Gastroesophageal sphincter (tissue), 4 donors: ENCODE results near the gene MTG2. TPM values are rescaled to one million over a fixed set of nuclear protein-coding genes. Genes with fewer than 3 reads are reported as not detected.

Experiments
- ATAC-seq: fragments of 150-250 bp; one replicate; pipeline ENCODE4 v1.9.1; 2016; ENCODE audit warnings: mild to moderate bottlenecking, moderate library complexity
- H3K27ac ChIP-seq, 4 donors: fragments of 200-600 bp; sonication (generic) in 3 of 4; 1 replicate in 3 of 4; 2 replicates in 1 of 4; pipeline ENCODE4 v1.5.1; 2016 to 2019
- H3K27me3 ChIP-seq: fragments of 200-600 bp; sonication (generic); one replicate; pipeline ENCODE4 v1.5.1; 2019
- H3K36me3 ChIP-seq, 2 donors: fragments of 200-600 bp; sonication (generic); one replicate each; pipeline ENCODE4 v1.5.1; 2019; ENCODE audit warnings: control low read depth in 1 of 2
- H3K4me1 ChIP-seq, 3 donors: fragments of 200-600 bp; sonication (generic); 1 replicate in 2 of 3; 2 replicates in 1 of 3; pipeline ENCODE4 v1.5.1; 2016 to 2019; ENCODE audit warnings: control low read depth in 2 of 3
- H3K4me3 ChIP-seq, 2 donors: fragments of 200-600 bp; sonication (generic); one replicate each; pipeline ENCODE4 v1.5.1; 2019; ENCODE audit warnings: mild to moderate bottlenecking in 1 of 2, moderate library complexity in 1 of 2
- H3K9me3 ChIP-seq, 3 donors: fragments of 200-600 bp; sonication (generic); one replicate each; pipeline ENCODE4 v1.5.1; 2017 to 2019; ENCODE audit warnings: control low read depth in 2 of 3
- CTCF ChIP-seq, 4 experiments: fragments of 200-600 bp in 2 of 4; fragments of 450-650 bp in 2 of 4; sonication (generic) in 1 of 4; IDR thresholded peaks; one replicate each; pipeline ENCODE4 v1.5.1; 2017 to 2019; ENCODE audit warnings: antibody characterized with exemption in 4 of 4, mild to moderate bottlenecking in 2 of 4, moderate library complexity in 2 of 4
- EP300 ChIP-seq: sonication (generic); formaldehyde crosslinking; IDR thresholded peaks from one replicate; pipeline ENCODE4 v1.6.1; 2017; ENCODE audit warnings: antibody characterized with exemption, mild to moderate bottlenecking
- POLR2A ChIP-seq, 2 donors: fragments of 450-650 bp; IDR thresholded peaks; one replicate each; pipeline ENCODE4 v1.6.1; 2017; ENCODE audit warnings: antibody characterized with exemption in 2 of 2, mild to moderate bottlenecking in 2 of 2, moderate library complexity in 1 of 2
- POLR2AphosphoS5 ChIP-seq: sonication (generic); formaldehyde crosslinking; IDR thresholded peaks from one replicate; pipeline ENCODE4 v1.6.1; 2017; ENCODE audit warnings: antibody characterized with exemption
- WGBS, 2 donors: methylation state at CpG; one replicate each; pipeline ENCODE4 v1.1.5; 2018; ENCODE audit warnings: low coverage in 1 of 2; 5-methylcytosine and 5-hydroxymethylcytosine counted together
- total RNA-seq, 4 donors: library from RNA; depleted of rRNA; stranded (reverse); fragments of >200 nt; gene quantifications; one replicate each; pipeline ENCODE4 v1.1.0, GENCODE V29; 2016

MTG2 gene
- total RNA-seq, 4 donors from 2014 or later: 23.7 to 31.3 (median 30.2) TPM

- H3K36me3 ChIP-seq: no peaks in the 10 kb centered on the region
- no peak for ATAC-seq
- 100% methylated on average over 1 of the region's 4 CpGs; no CpG with 5 or more reads in 1 of the 2 donors for WGBS, 2 donors
- no peaks in the 10 kb centered on the region for H3K9me3 ChIP-seq
- TF ChIP-seq CTCF (IDR thresholded peaks at IDR 0.05) (no peak), POLR2AphosphoS5 (no peak), POLR2A (IDR thresholded peaks at IDR 0.05) (no peak), EP300 (no peak)
- peaks cover 54% of the 10 kb centered on the region for H3K27me3 ChIP-seq
- H3K27ac ChIP-seq: no peak overlapping the region
- peaks cover 0 to 10% (median 3%) of the 10 kb centered on the region in 3 donors for H3K4me1 ChIP-seq
- H3K4me3 ChIP-seq: no peak overlapping the region
Measured at GRCh38 chr20:62233684-62234083, 50.9 kb downstream of the MTG2 start.

GRCh38 chr20:62234339-62234738 lies 51.5 kb downstream of the MTG2 start:
- WGBS, 2 donors: no CpG with 5 or more reads among the region's 5 CpGs
- no peak for TF ChIP-seq CTCF (IDR thresholded peaks at IDR 0.05)
- no peak for TF ChIP-seq EP300
- no peak for TF ChIP-seq POLR2A (IDR thresholded peaks at IDR 0.05)
- TF ChIP-seq POLR2AphosphoS5: no peak

GRCh38 chr20:62235001-62235776 lies 52.4 kb downstream of the MTG2 start:
- 60% methylated on average over 2 of the region's 16 CpGs; no CpG with 5 or more reads in 1 of the 2 donors for WGBS, 2 donors
- ATAC-seq: no peak
- Histone ChIP-seq H3K27ac (no peak overlapping the region), H3K9me3 (no peaks in the 10 kb centered on the region), H3K4me1 (peaks cover 0 to 25% (median 9%) of the 10 kb centered on the region in 3 donors), H3K36me3 (no peaks in the 10 kb centered on the region), H3K4me3 (no peak overlapping the region), H3K27me3 (peaks cover 44% of the 10 kb centered on the region)
- TF ChIP-seq POLR2A (IDR thresholded peaks at IDR 0.05): no peak
- TF ChIP-seq EP300: no peak
- TF ChIP-seq POLR2AphosphoS5: no peak
- no peak for TF ChIP-seq CTCF (IDR thresholded peaks at IDR 0.05)

More at GRCh38 chr20:62234339-62234738, 51.5 kb downstream of the MTG2 start:
- no peak for ATAC-seq
- H3K9me3 ChIP-seq: no peaks in the 10 kb centered on the region
- H3K36me3 ChIP-seq: no peaks in the 10 kb centered on the region
- H3K27me3 ChIP-seq: peaks cover 48% of the 10 kb centered on the region
- no peak overlapping the region for H3K27ac ChIP-seq
- peaks cover 0 to 17% (median 5%) of the 10 kb centered on the region in 3 donors for H3K4me1 ChIP-seq
- no peak overlapping the region for H3K4me3 ChIP-seq

- TF ChIP-seq CTCF (IDR thresholded peaks at IDR 0.05) (no peak), EP300 (no peak), POLR2AphosphoS5 (no peak), POLR2A (IDR thresholded peaks at IDR 0.05) (no peak)
- Histone ChIP-seq H3K27ac (no peak overlapping the region), H3K27me3 (peaks cover 39% of the 10 kb centered on the region), H3K36me3 (no peaks in the 10 kb centered on the region), H3K4me1 (peaks cover 0 to 31% (median 9%) of the 10 kb centered on the region in 3 donors), H3K9me3 (no peaks in the 10 kb centered on the region), H3K4me3 (no peak overlapping the region)
- ATAC-seq: no peak
- 67% methylated on average over 3 of the region's 9 CpGs; no CpG with 5 or more reads in 1 of the 2 donors for WGBS, 2 donors
Measured at GRCh38 chr20:62235777-62236157, 52.9 kb downstream of the MTG2 start.

- Histone ChIP-seq H3K4me1 (peaks cover 0 to 35% (median 9%) of the 10 kb centered on the region in 3 donors), H3K27me3 (peaks cover 34% of the 10 kb centered on the region), H3K36me3 (no peaks in the 10 kb centered on the region), H3K4me3 (no peak overlapping the region), H3K27ac (no peak overlapping the region), H3K9me3 (no peaks in the 10 kb centered on the region)
- 93 to 100% methylated on average over 1 to 2 of the region's 6 CpGs for WGBS, 2 donors
- ATAC-seq: no peak
- TF ChIP-seq POLR2AphosphoS5 (no peak), EP300 (no peak), CTCF (IDR thresholded peaks at IDR 0.05) (no peak), POLR2A (IDR thresholded peaks at IDR 0.05) (no peak)
Measured at GRCh38 chr20:62236200-62236599, 53.4 kb downstream of the MTG2 start.
